Suprapubic skin (tissue), 4 donors: ENCODE results near the gene NT5C1B.

Source experiments
- EP300 ChIP-seq: sonication (generic); formaldehyde crosslinking; IDR thresholded peaks from one replicate; pipeline ENCODE4 v1.6.1; 2017; ENCODE audit warnings: antibody characterized with exemption
- POLR2A ChIP-seq, 2 donors: fragments of 450-650 bp; IDR thresholded peaks; one replicate each; pipeline ENCODE4 v1.6.1; 2017; ENCODE audit warnings: antibody characterized with exemption in 2 of 2, mild to moderate bottlenecking in 2 of 2, moderate library complexity in 2 of 2
- POLR2AphosphoS5 ChIP-seq, 3 donors: sonication (generic); formaldehyde crosslinking; IDR thresholded peaks; one replicate each; pipeline ENCODE4 v1.6.1; 2017; ENCODE audit warnings: antibody characterized with exemption in 3 of 3
- TF ChIP-seq, protein P1 (sequence below), 2 donors: fragments of 200-600 bp in 1 of 2; fragments of 450-650 bp in 1 of 2; sonication (generic) in 1 of 2; IDR thresholded peaks; one replicate each; pipeline ENCODE4 v1.5.1; 2016 to 2019; ENCODE audit warnings: antibody characterized with exemption in 2 of 2, mild to moderate bottlenecking in 1 of 2, moderate library complexity in 1 of 2

DNA sequence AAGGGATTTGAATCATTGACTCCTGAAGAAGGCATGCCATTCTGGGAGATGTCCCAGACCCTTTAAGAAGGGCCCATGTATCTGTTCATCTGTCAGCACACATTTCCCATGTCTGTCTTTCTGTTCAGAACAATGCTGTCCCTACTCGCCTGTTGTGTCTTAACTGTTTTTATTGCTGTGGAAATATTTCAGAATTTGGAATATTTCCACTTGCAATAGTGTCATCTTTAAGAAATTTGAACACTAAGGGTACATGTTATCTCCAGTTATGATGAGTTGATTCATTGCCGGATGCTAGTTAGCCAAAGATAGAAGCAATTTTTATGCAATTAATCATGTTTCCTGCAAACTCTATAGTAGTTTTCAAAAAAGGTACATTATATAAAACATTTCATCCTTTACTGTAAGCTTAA, 36.9 kb upstream of the NT5C1B start:
- TF ChIP-seq POLR2AphosphoS5 (IDR thresholded peaks at IDR 0.05) (peak in 1 of 3 donors; percentile 19), EP300 (no peak), POLR2A (IDR thresholded peaks at IDR 0.05) (no peak)
- TF ChIP-seq, protein P1, sequence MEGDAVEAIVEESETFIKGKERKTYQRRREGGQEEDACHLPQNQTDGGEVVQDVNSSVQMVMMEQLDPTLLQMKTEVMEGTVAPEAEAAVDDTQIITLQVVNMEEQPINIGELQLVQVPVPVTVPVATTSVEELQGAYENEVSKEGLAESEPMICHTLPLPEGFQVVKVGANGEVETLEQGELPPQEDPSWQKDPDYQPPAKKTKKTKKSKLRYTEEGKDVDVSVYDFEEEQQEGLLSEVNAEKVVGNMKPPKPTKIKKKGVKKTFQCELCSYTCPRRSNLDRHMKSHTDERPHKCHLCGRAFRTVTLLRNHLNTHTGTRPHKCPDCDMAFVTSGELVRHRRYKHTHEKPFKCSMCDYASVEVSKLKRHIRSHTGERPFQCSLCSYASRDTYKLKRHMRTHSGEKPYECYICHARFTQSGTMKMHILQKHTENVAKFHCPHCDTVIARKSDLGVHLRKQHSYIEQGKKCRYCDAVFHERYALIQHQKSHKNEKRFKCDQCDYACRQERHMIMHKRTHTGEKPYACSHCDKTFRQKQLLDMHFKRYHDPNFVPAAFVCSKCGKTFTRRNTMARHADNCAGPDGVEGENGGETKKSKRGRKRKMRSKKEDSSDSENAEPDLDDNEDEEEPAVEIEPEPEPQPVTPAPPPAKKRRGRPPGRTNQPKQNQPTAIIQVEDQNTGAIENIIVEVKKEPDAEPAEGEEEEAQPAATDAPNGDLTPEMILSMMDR (IDR thresholded peaks at IDR 0.05), result no peak
